Mesodermal cell (in vitro differentiated cells): ENCODE data around the gene PRIMA1.
A peak's percentile ranks its signal among the peaks of the same experiment; 100 is the strongest.

Experiments used
- H3K27ac ChIP-seq: 2 replicates; pipeline ENCODE4 v1.7.0; 2013; ENCODE audit warnings: mild to moderate bottlenecking, low read depth, low read length, moderate library complexity; ENCODE audit not compliant: severe bottlenecking
- H3K36me3 ChIP-seq: 2 replicates; pipeline ENCODE4 v1.7.1; 2013; ENCODE audit warnings: mild to moderate bottlenecking, low read length, moderate library complexity; ENCODE audit not compliant: control insufficient read depth, insufficient read depth
- H3K4me1 ChIP-seq: one replicate; pipeline ENCODE4 v1.7.1; 2013; ENCODE audit warnings: mild to moderate bottlenecking, low read length; ENCODE audit not compliant: insufficient read depth, control insufficient read depth, poor library complexity, severe bottlenecking
- H3K4me3 ChIP-seq: 2 replicates; pipeline ENCODE4 v1.7.0; 2013; ENCODE audit warnings: low read length, control low read depth, mild to moderate bottlenecking; ENCODE audit not compliant: insufficient read depth, poor library complexity, severe bottlenecking; ENCODE audit errors: extremely low read depth
- H3K9me3 ChIP-seq: 2 replicates; pipeline ENCODE4 v1.7.1; 2013; ENCODE audit warnings: mild to moderate bottlenecking, low read length, moderate library complexity; ENCODE audit not compliant: control insufficient read depth
- WGBS, 2 experiments: methylation state at CpG; one replicate each; pipeline ENCODE4 v1.1.5; 2013; ENCODE audit warnings: missing lambda C conversion rate in 2 of 2; ENCODE audit not compliant: insufficient coverage in 2 of 2; 5-methylcytosine and 5-hydroxymethylcytosine counted together

PRIMA1 gene

GRCh38 chr14:93794756-93795155 is 6.5 kb upstream of the PRIMA1 start:
- WGBS, 2 experiments, result 94 to 97% methylated on average over 5 of the region's 5 CpGs
- no peak overlapping the region for H3K27ac ChIP-seq
- no peaks in the 10 kb centered on the region for H3K4me1 ChIP-seq
- H3K36me3 ChIP-seq, result no peaks in the 10 kb centered on the region
- no peak overlapping the region for H3K4me3 ChIP-seq
- H3K9me3 ChIP-seq, result no peaks in the 10 kb centered on the region

GRCh38 chr14:93793555-93794324 is 5.5 kb upstream of the PRIMA1 start:
- Histone ChIP-seq H3K4me1 (no peaks in the 10 kb centered on the region), H3K4me3 (no peak overlapping the region), H3K9me3 (no peaks in the 10 kb centered on the region), H3K36me3 (no peaks in the 10 kb centered on the region), H3K27ac (no peak overlapping the region)
- WGBS, 2 experiments, result 80 to 87% methylated on average over 5 to 9 of the region's 10 CpGs

- no peaks in the 10 kb centered on the region for H3K9me3 ChIP-seq
- no peaks in the 10 kb centered on the region for H3K4me1 ChIP-seq
- no peak overlapping the region for H3K4me3 ChIP-seq
- no peaks in the 10 kb centered on the region for H3K36me3 ChIP-seq
- WGBS, 2 experiments, result 91 to 96% methylated on average over 3 of the region's 3 CpGs
- H3K27ac ChIP-seq, result no peak overlapping the region
Measured at GRCh38 chr14:93792391-93792790, 4.1 kb upstream of the PRIMA1 start.

GRCh38 chr14:93790966-93791365 is 2.7 kb upstream of the PRIMA1 start:
- Histone ChIP-seq H3K9me3 (no peaks in the 10 kb centered on the region), H3K4me1 (no peaks in the 10 kb centered on the region), H3K4me3 (no peak overlapping the region), H3K36me3 (no peaks in the 10 kb centered on the region), H3K27ac (no peak overlapping the region)
- 84 to 98% methylated on average over 4 of the region's 5 CpGs for WGBS, 2 experiments

- H3K36me3 ChIP-seq, result no peaks in the 10 kb centered on the region
- WGBS, 2 experiments, result 37 to 42% methylated on average over 26 to 28 of the region's 29 CpGs
- H3K27ac ChIP-seq, result no peak overlapping the region
- H3K4me1 ChIP-seq, result no peaks in the 10 kb centered on the region
- peak overlapping the region; percentile 45 for H3K4me3 ChIP-seq
- no peaks in the 10 kb centered on the region for H3K9me3 ChIP-seq
Measured at GRCh38 chr14:93789228-93790130, 1.2 kb upstream of the PRIMA1 start.

GRCh38 chr14:93788543-93789227 is 400 bp upstream of the PRIMA1 start:
- H3K9me3 ChIP-seq, result no peaks in the 10 kb centered on the region
- H3K27ac ChIP-seq, result no peak overlapping the region
- H3K4me3 ChIP-seq, result peak overlapping the region; percentile 45
- 1% methylated on average over 38 to 53 of the region's 79 CpGs for WGBS, 2 experiments
- no peaks in the 10 kb centered on the region for H3K36me3 ChIP-seq
- H3K4me1 ChIP-seq, result no peaks in the 10 kb centered on the region

- no peaks in the 10 kb centered on the region for H3K9me3 ChIP-seq
- H3K4me3 ChIP-seq, result peak overlapping the region; percentile 45
- no peak overlapping the region for H3K27ac ChIP-seq
- WGBS, 2 experiments, result 7 to 8% methylated on average over 49 to 51 of the region's 52 CpGs
- no peaks in the 10 kb centered on the region for H3K36me3 ChIP-seq
- no peaks in the 10 kb centered on the region for H3K4me1 ChIP-seq
Measured at GRCh38 chr14:93787465-93788292, 606 bp downstream of the PRIMA1 start.

- Histone ChIP-seq H3K36me3 (no peaks in the 10 kb centered on the region), H3K27ac (no peak overlapping the region), H3K4me3 (no peak overlapping the region), H3K4me1 (no peaks in the 10 kb centered on the region), H3K9me3 (no peaks in the 10 kb centered on the region)
- 90% methylated on average over 2 to 4 of the region's 4 CpGs for WGBS, 2 experiments
Measured at GRCh38 chr14:93785423-93785822, 2.9 kb downstream of the PRIMA1 start.

GRCh38 chr14:93784878-93785277 is 3.4 kb downstream of the PRIMA1 start:
- Histone ChIP-seq H3K4me3 (no peak overlapping the region), H3K9me3 (no peaks in the 10 kb centered on the region), H3K36me3 (no peaks in the 10 kb centered on the region), H3K4me1 (no peaks in the 10 kb centered on the region), H3K27ac (no peak overlapping the region)
- 78 to 100% methylated on average over 2 to 3 of the region's 3 CpGs for WGBS, 2 experiments

GRCh38 chr14:93780813-93781400 is 7.4 kb downstream of the PRIMA1 start:
- Histone ChIP-seq H3K9me3 (no peaks in the 10 kb centered on the region), H3K4me3 (no peak overlapping the region), H3K36me3 (no peaks in the 10 kb centered on the region), H3K27ac (no peak overlapping the region), H3K4me1 (no peaks in the 10 kb centered on the region)
- WGBS, 2 experiments, result 70 to 74% methylated on average over 11 of the region's 14 CpGs
